Measurements from ENCODE around the gene ATXN10.

Gene ATXN10

GRCh38 chr22:45860201-45860600, 188.6 kb downstream of the ATXN10 start:
- DNase-seq (ENCODE audit: low spot score): no peak

GRCh38 chr22:45861259-45861658, 189.6 kb downstream of the ATXN10 start:
- no peak for DNase-seq (ENCODE audit: low spot score)

GRCh38 chr22:45863981-45864751, 192.5 kb downstream of the ATXN10 start:
- peak; percentile 81 for DNase-seq (ENCODE audit: low spot score)

- no peak for DNase-seq (ENCODE audit: low spot score)
Measured at GRCh38 chr22:45864959-45865476, 193.4 kb downstream of the ATXN10 start.

GRCh38 chr22:45865561-45866125, 194.0 kb downstream of the ATXN10 start:
- DNase-seq (ENCODE audit: low spot score): no peak

- DNase-seq (ENCODE audit: low spot score): no peak
Measured at GRCh38 chr22:45866126-45866645, 194.6 kb downstream of the ATXN10 start.

GRCh38 chr22:45866646-45867117, 195.0 kb downstream of the ATXN10 start:
- DNase-seq (ENCODE audit: low spot score): no peak

- peak; percentile 75 for DNase-seq (ENCODE audit: low spot score)
Measured at GRCh38 chr22:45867118-45867905, 195.7 kb downstream of the ATXN10 start.

- DNase-seq (ENCODE audit: low spot score): no peak
Measured at GRCh38 chr22:45867906-45868555, 196.4 kb downstream of the ATXN10 start.

- no peak for DNase-seq (ENCODE audit: low spot score)
Measured at GRCh38 chr22:45868571-45869339, 197.1 kb downstream of the ATXN10 start.

- no peak for DNase-seq (ENCODE audit: low spot score)
Measured at GRCh38 chr22:45869340-45869847, 197.8 kb downstream of the ATXN10 start.

- no peak for DNase-seq (ENCODE audit: low spot score)
Measured at GRCh38 chr22:45870011-45870410, 198.4 kb downstream of the ATXN10 start.

GRCh38 chr22:45871721-45872120, 200.1 kb downstream of the ATXN10 start:
- DNase-seq (ENCODE audit: low spot score): no peak

GRCh38 chr22:45872659-45873263, 201.1 kb downstream of the ATXN10 start:
- no peak for DNase-seq (ENCODE audit: low spot score)

- DNase-seq (ENCODE audit: low spot score): no peak
Measured at GRCh38 chr22:45876136-45877035, 204.8 kb downstream of the ATXN10 start.

GRCh38 chr22:45877036-45877380, 205.4 kb downstream of the ATXN10 start:
- no peak for DNase-seq (ENCODE audit: low spot score)

GRCh38 chr22:45877651-45878050, 206.0 kb downstream of the ATXN10 start:
- DNase-seq (ENCODE audit: low spot score): no peak

- no peak for DNase-seq (ENCODE audit: low spot score)
Measured at GRCh38 chr22:45878051-45878781, 206.6 kb downstream of the ATXN10 start.

All from AG08396 (cell line).